PC-9 (cell line): ENCODE measurements around the gene TEX10.

Source experiments
- EZH2 ChIP-seq: fragments of 200-600 bp; sonication (generic); IDR thresholded peaks from 2 replicates; pipeline ENCODE4 v1.8.0; 2017; ENCODE audit warnings: antibody characterized with exemption, low read depth
- TF ChIP-seq, protein P1 (sequence below): fragments of 200-600 bp; sonication (generic); conservative IDR thresholded peaks from 2 replicates; pipeline ENCODE4 v1.6.1; 2017; ENCODE audit warnings: mixed run types, antibody characterized with exemption, mild to moderate bottlenecking, moderate library complexity

DNA sequence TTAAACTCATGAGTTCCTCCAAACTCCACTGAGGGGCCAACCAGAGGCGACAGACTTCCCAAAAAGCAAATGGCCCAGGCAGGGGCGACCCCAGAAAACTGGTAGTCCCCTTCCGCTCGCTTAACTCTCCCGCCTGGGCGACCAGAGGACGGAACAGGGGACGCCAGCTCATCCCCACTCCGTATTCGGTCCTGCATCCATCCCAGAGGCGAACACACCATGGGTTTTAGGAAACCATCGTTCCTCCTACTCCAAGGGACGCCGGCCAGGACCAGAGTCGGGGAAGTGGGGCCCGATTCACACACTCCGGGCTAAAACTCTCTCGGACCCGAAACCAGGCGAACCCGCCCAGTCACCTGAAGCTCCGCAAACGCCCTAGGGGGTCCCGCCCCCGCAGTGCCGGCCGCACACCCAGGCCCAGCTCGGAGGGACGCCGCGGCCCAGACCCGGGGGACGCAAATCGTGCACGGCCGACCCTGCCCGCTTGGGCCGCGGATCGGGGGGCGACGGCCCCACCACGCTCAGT lies 478 bp downstream of the TEX10 start:
- TF ChIP-seq, protein P1, sequence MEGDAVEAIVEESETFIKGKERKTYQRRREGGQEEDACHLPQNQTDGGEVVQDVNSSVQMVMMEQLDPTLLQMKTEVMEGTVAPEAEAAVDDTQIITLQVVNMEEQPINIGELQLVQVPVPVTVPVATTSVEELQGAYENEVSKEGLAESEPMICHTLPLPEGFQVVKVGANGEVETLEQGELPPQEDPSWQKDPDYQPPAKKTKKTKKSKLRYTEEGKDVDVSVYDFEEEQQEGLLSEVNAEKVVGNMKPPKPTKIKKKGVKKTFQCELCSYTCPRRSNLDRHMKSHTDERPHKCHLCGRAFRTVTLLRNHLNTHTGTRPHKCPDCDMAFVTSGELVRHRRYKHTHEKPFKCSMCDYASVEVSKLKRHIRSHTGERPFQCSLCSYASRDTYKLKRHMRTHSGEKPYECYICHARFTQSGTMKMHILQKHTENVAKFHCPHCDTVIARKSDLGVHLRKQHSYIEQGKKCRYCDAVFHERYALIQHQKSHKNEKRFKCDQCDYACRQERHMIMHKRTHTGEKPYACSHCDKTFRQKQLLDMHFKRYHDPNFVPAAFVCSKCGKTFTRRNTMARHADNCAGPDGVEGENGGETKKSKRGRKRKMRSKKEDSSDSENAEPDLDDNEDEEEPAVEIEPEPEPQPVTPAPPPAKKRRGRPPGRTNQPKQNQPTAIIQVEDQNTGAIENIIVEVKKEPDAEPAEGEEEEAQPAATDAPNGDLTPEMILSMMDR = no peak
- TF ChIP-seq EZH2 = no peak
